ENCODE measurements around the gene CLSTN2.

Gene CLSTN2

GRCh38 chr3:140308535-140308934 lies 373.6 kb downstream of the CLSTN2 start:
- DNase-seq (ENCODE audit: low read depth, low spot score): no peak
- ChIA-PET CTCF (no interaction called here), POLR2A (no interaction called here)
- no peak for TF ChIP-seq CTCF (IDR thresholded peaks at IDR 0.05; ENCODE audit: insufficient read depth, low read length, missing control alignments)
- no peak overlapping the region for H3K4me3 ChIP-seq (ENCODE audit: low read depth, low read length)

- no peak for TF ChIP-seq CTCF (IDR thresholded peaks at IDR 0.05; ENCODE audit: insufficient read depth, low read length, missing control alignments)
- POLR2A ChIA-PET: no interaction called here
- DNase-seq (ENCODE audit: low read depth, low spot score): no peak
- CTCF ChIA-PET: no interaction called here
- H3K4me3 ChIP-seq (ENCODE audit: low read depth, low read length): no peak overlapping the region
These were observed 376.4 kb downstream of the CLSTN2 start for GRCh38 chr3:140311428-140311827.

GRCh38 chr3:140315955-140316354 lies 381.0 kb downstream of the CLSTN2 start:
- POLR2A ChIA-PET: no interaction called here
- CTCF ChIA-PET: no interaction called here
- no peak for DNase-seq (ENCODE audit: low read depth, low spot score)

GRCh38 chr3:140316466-140316865 lies 381.5 kb downstream of the CLSTN2 start:
- POLR2A ChIA-PET: no interaction called here
- TF ChIP-seq CTCF (IDR thresholded peaks at IDR 0.05; ENCODE audit: insufficient read depth, low read length, missing control alignments): no peak
- no peak overlapping the region for H3K4me3 ChIP-seq (ENCODE audit: low read depth, low read length)
- CTCF ChIA-PET: no interaction called here
- DNase-seq (ENCODE audit: low read depth, low spot score): no peak

More at GRCh38 chr3:140315955-140316354, 381.0 kb downstream of the CLSTN2 start:
- TF ChIP-seq CTCF (IDR thresholded peaks at IDR 0.05; ENCODE audit: insufficient read depth, low read length, missing control alignments): no peak
- no peak overlapping the region for H3K4me3 ChIP-seq (ENCODE audit: low read depth, low read length)

- no peak for TF ChIP-seq CTCF (IDR thresholded peaks at IDR 0.05; ENCODE audit: insufficient read depth, low read length, missing control alignments)
- ChIA-PET CTCF (no interaction called here), POLR2A (no interaction called here)
- H3K4me3 ChIP-seq (ENCODE audit: low read depth, low read length): no peak overlapping the region
- DNase-seq (ENCODE audit: low read depth, low spot score): no peak
These were observed 381.9 kb downstream of the CLSTN2 start for GRCh38 chr3:140316868-140317400.

- TF ChIP-seq CTCF (IDR thresholded peaks at IDR 0.05; ENCODE audit: insufficient read depth, low read length, missing control alignments): no peak
- CTCF ChIA-PET: no interaction called here
- POLR2A ChIA-PET: no interaction called here
- no peak for DNase-seq (ENCODE audit: low read depth, low spot score)
- H3K4me3 ChIP-seq (ENCODE audit: low read depth, low read length): no peak overlapping the region
These were observed 384.8 kb downstream of the CLSTN2 start for GRCh38 chr3:140319739-140320138.

Data from AG04449 (cell line).